Heart right ventricle (tissue), 16 donors: Measurements from ENCODE around the gene AFP. TPM values are rescaled to one million over a fixed set of nuclear protein-coding genes. Genes with fewer than 3 reads are reported as not detected.

Experiments used
- ATAC-seq, 8 donors: fragments of 200-7000 bp; cut with Tn5 transposase; one replicate each; pipeline ENCODE4 v1.9.1; 2020; ENCODE audit warnings: mild to moderate bottlenecking in 8 of 8, moderate library complexity in 8 of 8, moderate number of reproducible peaks in 1 of 8
- DNase-seq, 2 donors: peaks; one replicate each; pipeline ENCODE4 v3.0.0-alpha.2; 2020
- H3K27ac ChIP-seq, 10 donors: fragments of 200-600 bp; sonication (generic) in 2 of 10; one replicate each; pipeline versions ENCODE4 v1.5.0 to v1.8.0; 2020 to 2022; ENCODE audit warnings: mild to moderate bottlenecking in 3 of 10
- H3K27me3 ChIP-seq, 7 donors: fragments of 200-600 bp; one replicate each; pipeline ENCODE4 v1.8.0; 2021 to 2022; ENCODE audit warnings: mild to moderate bottlenecking in 2 of 7
- H3K36me3 ChIP-seq, 9 donors: fragments of 200-600 bp; sonication (generic) in 1 of 9; one replicate each; pipeline versions ENCODE4 v1.5.0 to v1.8.0; 2020 to 2022; ENCODE audit warnings: mild to moderate bottlenecking in 2 of 9
- H3K4me1 ChIP-seq, 9 donors: fragments of 200-600 bp; sonication (generic) in 1 of 9; one replicate each; pipeline versions ENCODE4 v1.5.0 to v1.8.0; 2020 to 2022; ENCODE audit warnings: mild to moderate bottlenecking in 4 of 9
- H3K4me3 ChIP-seq, 10 donors: fragments of 200-600 bp; sonication (generic) in 2 of 10; one replicate each; pipeline versions ENCODE4 v1.5.0 to v1.8.0; 2020 to 2022; ENCODE audit warnings: mild to moderate bottlenecking in 7 of 10, moderate library complexity in 2 of 10
- H3K9me3 ChIP-seq, 11 donors: fragments of 200-600 bp in 10 of 11; sonication (generic) in 2 of 11; one replicate each; pipeline versions ENCODE4 v1.5.0 to v1.8.0; 2013 to 2022; ENCODE audit warnings: mild to moderate bottlenecking in 2 of 11, control low read depth in 1 of 11, moderate library complexity in 1 of 11
- CTCF ChIP-seq, 9 donors: fragments of 200-600 bp; sonication (generic) in 2 of 9; IDR thresholded peaks; one replicate each; pipeline versions ENCODE4 v1.5.0 to v1.8.0; 2021 to 2022; ENCODE audit warnings: antibody characterized with exemption in 9 of 9, mild to moderate bottlenecking in 5 of 9, moderate library complexity in 1 of 9
- WGBS, 2 donors: extraction: QIAGEN DNeasy Blood & Tissue Kit; methylation state at CpG; one replicate each; pipeline ENCODE4 v1.1.7; 2013; ENCODE audit warnings: inconsistent platforms in 1 of 2; 5-methylcytosine and 5-hydroxymethylcytosine counted together
- intact Hi-C, 10 donors: fragments of 100-400 bp; cut with DNase I; formaldehyde crosslinking; loops; one replicate each; pipeline versions ENCODE4 v1.11.1 to v1.14.2; 2022
- polyA plus RNA-seq, 2 donors: library from polyadenylated mRNA; stranded (reverse); fragments of 200-250 nt; gene quantifications; one replicate each; pipeline ENCODE4 v1.2.3, GENCODE V29; 2013
- total RNA-seq, 10 donors: library from RNA; stranded (reverse); fragmentation: NEBNext Ultra II Directional in 3 of 10; extraction: Animal tissue kit (Norgen Biotek cat#: 25700) in 3 of 10; gene quantifications; one replicate each; pipeline versions ENCODE4 v1.2.1 to v1.2.4, GENCODE V29; 2021 to 2023
- donor health status: Arrhythmogenic right ventricular cardiomyopathy.
- donor health status: ischemic (EF 13 %, LVEDD 7.1; RV severe dilation, severe dysfunction).
- donor health status: healthy with polysubstance abuse.
- donor health status: DM: no; HTN: yes; CAD: no.
- donor health status: DM: no; HTN: no; CAD: no.
- donor health status: ischemic (EF 25% LVEDD 6.9; RV normal size, moderate dysfunction).
- donor health status: ischemic (EF 25% LVEDD 5.7; RV mildly dilated, moderate dysfunction).
- donor health status: healthy.
- donor health status: DM: yes; HTN: yes; CAD: no.
- donor health status: Ischemic cardiomyopathy.
- donor health status: ischemic (EF 35%, LVEDD 5.7; RV mildly dilated, moderate dysfunction).
- donor health status: nonischemic (EF 11% LVEDD 7.7; RV severe dilation, severe dysfunction).
- donor health status: DM: yes; HTN: yes; CAD: no.
- donor health status: PGD.
- donor health status: ischemic (EF 29% LVEDD 5.4; RV normal size, mild dysfunction).
- donor health status: nonischemic (EF 23%, LVEDD 6.1; RV moderate dilation, normal function).

AFP gene
- total and polyA plus RNA-seq, 12 donors: not detected

DNA sequence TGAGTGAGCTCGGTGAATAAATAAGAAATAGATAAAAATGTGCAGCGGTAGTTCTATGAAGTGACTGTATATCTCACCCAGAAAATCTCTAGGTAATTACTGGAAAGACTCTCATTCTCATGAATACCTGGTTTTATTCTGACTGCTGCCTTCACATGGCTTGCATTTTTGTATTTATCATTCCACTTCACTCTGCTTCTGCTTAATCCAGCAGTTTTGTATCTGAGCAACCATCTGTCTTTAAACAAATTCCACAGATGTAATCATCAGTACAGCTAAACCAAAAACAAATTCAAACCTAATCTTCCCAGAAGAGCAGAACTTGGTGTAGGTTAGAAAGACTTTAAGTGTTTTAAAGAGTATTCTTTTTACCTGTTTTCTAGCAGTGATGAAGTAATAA, 43.1 kb upstream of the AFP start:
- no peaks in the 10 kb centered on the region for H3K27me3 ChIP-seq
- H3K9me3 ChIP-seq: no peaks in the 10 kb centered on the region
- H3K4me3 ChIP-seq: no peak overlapping the region
- intact Hi-C loops: no loop called here
- no peak overlapping the region for H3K27ac ChIP-seq
- no peak for ATAC-seq
- H3K36me3 ChIP-seq: no peaks in the 10 kb centered on the region
- WGBS, 2 donors: 83 to 92% methylated on average over 2 of the region's 2 CpGs
- no peaks in the 10 kb centered on the region for H3K4me1 ChIP-seq
- no peak for TF ChIP-seq CTCF (IDR thresholded peaks at IDR 0.05)
- no peak for DNase-seq

DNA sequence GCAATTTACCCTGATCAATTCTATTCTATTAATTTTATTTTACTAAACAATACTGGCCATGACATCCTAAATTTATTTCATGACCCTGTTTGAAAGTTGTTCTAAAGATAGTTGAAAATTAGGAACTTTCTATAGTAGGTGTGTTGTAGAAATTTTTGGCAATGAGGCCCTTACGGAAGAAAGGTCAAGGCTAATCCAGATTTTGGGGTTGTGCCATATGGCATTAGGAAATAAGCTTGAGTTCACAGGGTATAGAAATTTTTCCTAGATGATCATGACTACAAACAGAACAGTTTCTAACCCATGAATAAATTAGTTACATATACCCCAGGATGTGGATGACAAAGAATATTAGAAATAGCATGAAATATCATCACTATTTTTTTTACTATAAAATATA, 39.7 kb upstream of the AFP start:
- intact Hi-C loops: no loop called here
- no peak for ATAC-seq
- Histone ChIP-seq H3K4me3 (no peak overlapping the region), H3K9me3 (no peaks in the 10 kb centered on the region), H3K4me1 (no peaks in the 10 kb centered on the region), H3K27ac (no peak overlapping the region), H3K27me3 (no peaks in the 10 kb centered on the region), H3K36me3 (no peaks in the 10 kb centered on the region)
- 81 to 87% methylated on average over 1 of the region's 1 CpG for WGBS, 2 donors
- DNase-seq: no peak
- no peak for TF ChIP-seq CTCF (IDR thresholded peaks at IDR 0.05)

DNA sequence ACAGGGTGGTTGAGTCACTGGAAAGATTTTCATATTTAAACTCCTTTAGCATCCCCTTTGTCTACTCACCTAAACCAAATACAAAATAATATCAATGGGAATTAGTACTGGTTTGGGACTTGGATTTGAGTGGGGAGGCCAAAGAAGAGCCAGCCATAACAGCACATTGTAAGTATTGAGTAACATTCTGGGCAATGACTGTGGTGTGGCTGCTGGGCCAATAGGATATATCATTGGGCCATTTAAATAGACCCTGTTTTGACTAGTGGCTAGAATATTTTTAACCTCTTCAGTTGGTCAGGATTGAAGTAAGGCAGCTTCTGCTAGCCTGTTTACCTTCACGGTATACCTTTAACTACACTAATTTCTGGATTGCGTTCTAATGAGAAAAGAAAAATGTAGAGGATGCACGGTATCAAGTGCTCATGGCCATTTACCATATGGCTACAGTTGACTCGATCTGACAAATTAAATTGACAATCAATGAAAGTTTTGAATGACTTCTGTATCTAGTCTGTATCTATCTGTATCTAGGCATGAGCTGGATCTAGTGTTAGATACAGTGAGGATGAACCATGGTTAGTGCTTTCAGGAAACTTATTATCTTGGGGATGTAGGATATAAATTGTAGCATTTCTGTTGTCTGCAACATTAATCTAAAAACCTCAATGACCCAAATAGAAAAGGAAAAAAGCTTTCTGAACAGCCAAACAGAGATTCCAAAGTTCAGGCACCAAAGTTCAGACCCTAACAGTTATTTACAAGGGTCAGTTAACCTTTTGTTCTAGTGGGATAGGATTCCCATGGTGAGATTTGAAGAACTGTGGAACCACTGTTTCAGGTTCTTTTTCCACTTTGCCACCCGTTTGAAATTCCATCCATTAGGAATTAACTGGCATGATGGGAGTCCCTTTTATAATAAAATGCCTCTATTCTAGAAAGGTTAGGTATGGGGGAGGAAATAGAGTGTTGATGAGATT, 38.7 kb upstream of the AFP start:
- Histone ChIP-seq H3K36me3 (no peaks in the 10 kb centered on the region), H3K27me3 (no peaks in the 10 kb centered on the region), H3K27ac (no peak overlapping the region), H3K9me3 (no peaks in the 10 kb centered on the region), H3K4me1 (no peaks in the 10 kb centered on the region), H3K4me3 (no peak overlapping the region)
- intact Hi-C loops: no loop called here
- no peak for ATAC-seq
- no peak for DNase-seq
- no peak for TF ChIP-seq CTCF (IDR thresholded peaks at IDR 0.05)
- WGBS, 2 donors: 81 to 85% methylated on average over 5 of the region's 5 CpGs

DNA sequence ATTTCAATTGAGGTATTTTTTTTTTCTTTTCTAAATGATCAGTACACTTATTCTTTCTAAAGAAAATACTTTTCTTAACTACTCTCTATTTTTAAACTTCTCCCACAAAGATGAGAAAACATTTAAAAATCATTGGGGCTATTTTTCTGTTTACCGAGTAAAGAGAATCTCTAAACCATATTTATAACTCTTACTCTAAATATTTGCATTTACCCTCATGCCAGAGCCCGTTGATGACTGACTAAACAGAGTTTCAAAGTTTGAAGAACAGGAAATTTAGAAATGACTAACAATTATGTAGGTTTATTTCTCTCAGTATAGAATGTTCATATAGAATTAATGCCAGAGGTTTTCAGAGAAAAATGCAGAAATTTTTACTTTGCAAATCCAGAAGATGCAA, 34.6 kb upstream of the AFP start:
- WGBS, 2 donors: 79 to 83% methylated on average over 2 of the region's 2 CpGs
- TF ChIP-seq CTCF (IDR thresholded peaks at IDR 0.05): no peak
- no peak overlapping the region for H3K27ac ChIP-seq
- H3K4me1 ChIP-seq: no peaks in the 10 kb centered on the region
- H3K4me3 ChIP-seq: no peak overlapping the region
- H3K27me3 ChIP-seq: no peaks in the 10 kb centered on the region
- no peak for DNase-seq
- no peak for ATAC-seq
- H3K9me3 ChIP-seq: no peaks in the 10 kb centered on the region
- intact Hi-C loops: no loop called here
- no peaks in the 10 kb centered on the region for H3K36me3 ChIP-seq
